Activated T-cell treated with anti-CD3 and anti-CD28 coated beads for 4 hours (primary cell): ENCODE data around the gene NOTCH1.

Experiments
- DNase-seq: peaks from one replicate; pipeline ENCODE4 v3.0.0-alpha.2; 2020

NOTCH1 gene

GRCh38 chr9:136514022-136514714, 31.7 kb downstream of the NOTCH1 start:
- DNase-seq, result no peak

- no peak for DNase-seq
Measured at GRCh38 chr9:136513191-136513590, 32.7 kb downstream of the NOTCH1 start.

- DNase-seq, result no peak
Measured at GRCh38 chr9:136512651-136513071, 33.2 kb downstream of the NOTCH1 start.

- no peak for DNase-seq
Measured at GRCh38 chr9:136511670-136512592, 33.9 kb downstream of the NOTCH1 start.

- DNase-seq, result no peak
Measured at GRCh38 chr9:136511144-136511669, 34.6 kb downstream of the NOTCH1 start.

- no peak for DNase-seq
Measured at GRCh38 chr9:136510561-136510960, 35.3 kb downstream of the NOTCH1 start.

GRCh38 chr9:136509549-136509948, 36.3 kb downstream of the NOTCH1 start:
- DNase-seq, result no peak

- DNase-seq, result no peak
Measured at GRCh38 chr9:136508729-136509500, 36.9 kb downstream of the NOTCH1 start.

GRCh38 chr9:136507992-136508375, 37.9 kb downstream of the NOTCH1 start:
- no peak for DNase-seq

GRCh38 chr9:136507221-136507991, 38.4 kb downstream of the NOTCH1 start:
- no peak for DNase-seq

- DNase-seq, result no peak
Measured at GRCh38 chr9:136506425-136506824, 39.4 kb downstream of the NOTCH1 start.

- no peak for DNase-seq
Measured at GRCh38 chr9:136505406-136506403, 40.1 kb downstream of the NOTCH1 start.

GRCh38 chr9:136504512-136505348, 41.1 kb downstream of the NOTCH1 start:
- no peak for DNase-seq

GRCh38 chr9:136502940-136503550, 42.8 kb downstream of the NOTCH1 start:
- no peak for DNase-seq

GRCh38 chr9:136502196-136502595, 43.7 kb downstream of the NOTCH1 start:
- no peak for DNase-seq

GRCh38 chr9:136501686-136502085, 44.2 kb downstream of the NOTCH1 start:
- no peak for DNase-seq

- DNase-seq, result no peak
Measured at GRCh38 chr9:136499935-136500910, 45.6 kb downstream of the NOTCH1 start.
